ENCODE results near the gene MYH7. TPM values are rescaled to one million over a fixed set of nuclear protein-coding genes. Genes with fewer than 3 reads are reported as not detected.
A peak's percentile ranks its signal among the peaks of the same experiment; 100 is the strongest.
"Not testable (repeated sequence)": the region's sequence is repeated elsewhere in the genome, so short reads cannot be mapped to it uniquely, and the experiment has no call there.

The MYH7 gene
- total and polyA plus RNA-seq, 8 donors = 0.19 to 6.3 (median 0.40) TPM

DNA sequence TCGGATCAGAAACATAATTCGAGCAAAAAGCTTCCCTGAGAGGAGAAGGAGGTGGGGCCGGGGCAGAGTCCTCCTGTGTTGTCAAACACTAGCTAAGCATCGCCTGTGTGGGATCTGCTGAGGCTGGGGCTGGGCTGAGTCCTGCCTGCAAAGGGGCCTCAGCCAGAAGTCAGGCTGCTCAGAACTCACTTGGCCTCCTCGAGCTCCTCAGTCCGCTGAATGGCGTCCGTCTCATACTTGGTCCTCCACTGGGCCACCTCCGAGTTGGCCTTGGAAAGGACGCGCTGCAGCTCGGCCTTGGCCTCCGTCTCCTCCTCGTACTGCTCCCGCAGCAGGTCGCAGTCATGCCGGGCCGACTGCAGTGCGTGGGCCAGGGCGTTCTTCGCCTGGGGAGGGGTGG is 17.4 kb downstream of the MYH7 start:
- Histone ChIP-seq H3K4me1 (peaks cover 0 to 4% (median 0%) of the 10 kb centered on the region in 3 donors), H3K27ac (no peak overlapping the region), H3K36me3 (no peaks in the 10 kb centered on the region), H3K9me3 (no peaks in the 10 kb centered on the region), H3K4me3 (no peak overlapping the region), H3K27me3 (no peaks in the 10 kb centered on the region)
- FAIRE-seq (no peak), ATAC-seq (no peak), DNase-seq (no peak)
- 93 to 94% methylated on average over 21 of the region's 21 CpGs for WGBS, 2 donors
- intact Hi-C loops (cut with DNase I) = no loop called here
- TF ChIP-seq, protein P1, sequence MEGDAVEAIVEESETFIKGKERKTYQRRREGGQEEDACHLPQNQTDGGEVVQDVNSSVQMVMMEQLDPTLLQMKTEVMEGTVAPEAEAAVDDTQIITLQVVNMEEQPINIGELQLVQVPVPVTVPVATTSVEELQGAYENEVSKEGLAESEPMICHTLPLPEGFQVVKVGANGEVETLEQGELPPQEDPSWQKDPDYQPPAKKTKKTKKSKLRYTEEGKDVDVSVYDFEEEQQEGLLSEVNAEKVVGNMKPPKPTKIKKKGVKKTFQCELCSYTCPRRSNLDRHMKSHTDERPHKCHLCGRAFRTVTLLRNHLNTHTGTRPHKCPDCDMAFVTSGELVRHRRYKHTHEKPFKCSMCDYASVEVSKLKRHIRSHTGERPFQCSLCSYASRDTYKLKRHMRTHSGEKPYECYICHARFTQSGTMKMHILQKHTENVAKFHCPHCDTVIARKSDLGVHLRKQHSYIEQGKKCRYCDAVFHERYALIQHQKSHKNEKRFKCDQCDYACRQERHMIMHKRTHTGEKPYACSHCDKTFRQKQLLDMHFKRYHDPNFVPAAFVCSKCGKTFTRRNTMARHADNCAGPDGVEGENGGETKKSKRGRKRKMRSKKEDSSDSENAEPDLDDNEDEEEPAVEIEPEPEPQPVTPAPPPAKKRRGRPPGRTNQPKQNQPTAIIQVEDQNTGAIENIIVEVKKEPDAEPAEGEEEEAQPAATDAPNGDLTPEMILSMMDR (IDR thresholded peaks at IDR 0.05) = no peak

DNA sequence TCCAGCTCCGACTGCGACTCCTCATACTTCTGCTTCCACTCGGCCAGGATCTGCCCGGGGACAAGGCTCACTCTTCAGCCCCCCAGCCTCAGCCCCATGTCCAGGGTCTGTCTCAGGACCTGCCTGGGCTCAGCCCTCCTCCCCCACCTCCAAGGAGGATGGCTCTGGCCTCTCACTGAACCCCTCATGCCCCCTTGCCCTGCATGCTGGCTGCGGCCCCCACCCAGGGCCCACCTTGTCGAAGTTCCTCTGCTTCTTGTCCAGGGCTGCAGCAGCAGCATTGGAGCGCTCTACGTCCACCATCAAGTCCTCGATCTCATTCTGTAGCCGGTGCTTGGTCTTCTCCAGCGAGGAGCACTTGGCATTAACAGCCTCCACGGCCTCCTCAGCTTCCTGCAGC is 18.2 kb downstream of the MYH7 start:
- intact Hi-C loops (cut with DNase I); H3K27me3 ChIP-seq; H3K4me1 ChIP-seq; H3K36me3 ChIP-seq; H3K27ac ChIP-seq; DNase-seq; ATAC-seq; H3K4me3 ChIP-seq; H3K9me3 ChIP-seq; FAIRE-seq: not testable (repeated sequence)
- WGBS, 2 donors = 92 to 93% methylated on average over 12 of the region's 12 CpGs

- H3K27me3 ChIP-seq = no peaks in the 10 kb centered on the region
- H3K27ac ChIP-seq = no peak overlapping the region
- ATAC-seq (no peak), DNase-seq (no peak), FAIRE-seq (no peak)
- H3K36me3 ChIP-seq = no peaks in the 10 kb centered on the region
- TF ChIP-seq, protein P1 (IDR thresholded peaks at IDR 0.05) = no peak
- peaks cover 0 to 4% (median 0%) of the 10 kb centered on the region in 3 donors for H3K4me1 ChIP-seq
- H3K4me3 ChIP-seq = peak overlapping the region in 1 of 4 donors; percentile 55
- 90 to 93% methylated on average over 11 of the region's 11 CpGs for WGBS, 2 donors
- intact Hi-C loops (cut with DNase I) = no loop called here
- no peaks in the 10 kb centered on the region for H3K9me3 ChIP-seq
These were observed 18.7 kb downstream of the MYH7 start for GRCh38 chr14:23416801-23417200.

- 38 to 40% methylated on average over 20 to 21 of the region's 21 CpGs for WGBS, 2 donors
- TF ChIP-seq, protein P1 (IDR thresholded peaks at IDR 0.05) = no peak
- H3K4me3 ChIP-seq = peak overlapping the region; percentile 23 to 55 (median 34)
- ATAC-seq (peak; percentile 44 to 66 (median 56)), DNase-seq (peak in 1 of 6 donors; percentile 23), FAIRE-seq (no peak)
- H3K27ac ChIP-seq = no peak overlapping the region
- H3K4me1 ChIP-seq = peaks cover 0 to 4% (median 0%) of the 10 kb centered on the region in 3 donors
- intact Hi-C loops (cut with DNase I) = no loop called here
- H3K9me3 ChIP-seq = no peaks in the 10 kb centered on the region
- H3K27me3 ChIP-seq = no peaks in the 10 kb centered on the region
- H3K36me3 ChIP-seq = no peaks in the 10 kb centered on the region
These were observed 19.4 kb downstream of the MYH7 start for GRCh38 chr14:23415821-23416778.

- H3K27ac ChIP-seq = no peak overlapping the region
These were observed 20.3 kb downstream of the MYH7 start for GRCh38 chr14:23414906-23415820.

More at GRCh38 chr14:23414906-23415820, 20.3 kb downstream of the MYH7 start:
- ATAC-seq (peak; percentile 95 to 99 (median 96)), DNase-seq (peak; percentile 75 to 90 (median 78)), FAIRE-seq (no peak)
- no peaks in the 10 kb centered on the region for H3K36me3 ChIP-seq
- intact Hi-C loops (cut with DNase I) = no loop called here
- H3K4me1 ChIP-seq = peaks cover 0 to 4% (median 0%) of the 10 kb centered on the region in 3 donors
- H3K9me3 ChIP-seq = no peaks in the 10 kb centered on the region
- peak overlapping the region; percentile 23 to 55 (median 34) for H3K4me3 ChIP-seq
- no peaks in the 10 kb centered on the region for H3K27me3 ChIP-seq
- TF ChIP-seq, protein P1 (IDR thresholded peaks at IDR 0.05) = no peak
- 66 to 68% methylated on average over 39 of the region's 39 CpGs for WGBS, 2 donors
